ENCODE data around the gene KRTAP10-6.

DNA sequence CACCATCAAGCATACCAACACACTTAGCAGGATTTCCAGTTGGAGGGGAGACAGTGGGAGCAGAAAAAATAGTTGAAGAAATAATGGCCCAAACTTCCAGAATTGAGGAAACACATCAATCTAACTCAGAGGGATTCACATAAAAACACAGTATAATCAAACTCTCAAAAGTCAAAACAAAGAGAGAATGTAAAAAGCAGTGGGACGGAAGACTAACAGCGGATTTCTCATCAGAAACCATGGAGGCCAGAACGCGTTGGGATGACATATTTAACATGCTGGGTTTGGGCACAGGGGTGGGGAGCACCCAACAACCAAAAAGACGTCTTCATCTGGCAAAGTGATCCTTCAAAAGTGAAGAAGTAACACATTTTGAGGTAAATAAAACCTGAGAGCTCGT, 27.6 kb upstream of the KRTAP10-6 start:
- TF ChIP-seq ARNTL (CRISPR knock-in tag; IDR thresholded peaks at IDR 0.05; ENCODE audit: borderline replicate concordance, low read depth) (no peak), OSR1 (CRISPR knock-in tag; IDR thresholded peaks at IDR 0.05) (no peak), ZFP3 (CRISPR knock-in tag; IDR thresholded peaks at IDR 0.05) (no peak), TSHZ2 (CRISPR knock-in tag; IDR thresholded peaks at IDR 0.05) (no peak), ZNF8 (CRISPR knock-in tag; IDR thresholded peaks at IDR 0.05) (no peak), PATZ1 (CRISPR knock-in tag; IDR thresholded peaks at IDR 0.05; ENCODE audit: borderline replicate concordance) (no peak), ZFP30 (CRISPR knock-in tag; IDR thresholded peaks at IDR 0.05) (no peak), PPARA (CRISPR knock-in tag; IDR thresholded peaks at IDR 0.05; ENCODE audit: borderline replicate concordance) (no peak), GLIS3 (CRISPR knock-in tag; IDR thresholded peaks at IDR 0.05) (no peak), CSDC2 (CRISPR knock-in tag; IDR thresholded peaks at IDR 0.05) (no peak), ESRRG (CRISPR knock-in tag; IDR thresholded peaks at IDR 0.05) (no peak), ZC3H10 (CRISPR knock-in tag; IDR thresholded peaks at IDR 0.05) (no peak)
